ENCODE results near the gene LINC01488. TPM values are rescaled to one million over a fixed set of nuclear protein-coding genes. Genes with fewer than 3 reads are reported as not detected.
A peak's percentile ranks its signal among the peaks of the same experiment; 100 is the strongest.

LINC01488 gene
- total and polyA plus RNA-seq, 2 of the 13 experiments (the other 11 are each of a cell fraction or from before 2014, with no cell fraction given), result 0.26 to 0.58 TPM

DNA sequence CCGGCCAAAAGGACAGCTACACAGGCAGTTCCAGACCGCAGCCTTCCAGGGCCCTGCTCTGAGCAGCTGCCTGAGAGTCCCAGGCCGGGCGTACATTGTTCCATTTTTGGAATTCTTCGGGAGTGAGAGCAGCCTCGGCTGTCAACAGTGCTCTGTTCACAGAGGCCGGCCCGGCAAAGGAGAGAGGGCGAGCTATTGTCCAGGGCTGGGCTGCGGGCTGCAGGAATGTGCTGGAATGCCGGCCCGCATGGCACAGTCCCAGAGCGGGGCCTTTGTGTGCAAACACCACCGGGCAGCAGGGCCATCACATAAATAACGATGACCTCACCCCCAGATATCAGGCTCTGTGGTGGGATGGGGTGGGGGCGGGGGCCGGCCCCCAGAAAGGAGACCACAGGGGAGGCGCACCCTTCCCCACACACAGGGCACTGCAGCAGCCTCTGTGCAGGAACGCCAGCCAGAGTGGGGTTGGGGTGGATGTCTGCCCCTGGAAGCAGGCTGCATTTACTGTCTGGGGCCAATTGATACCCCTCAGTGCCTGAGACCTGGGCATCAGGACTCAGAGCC lies 15.8 kb downstream of the LINC01488 start (continued):
- TF ChIP-seq, protein P1, sequence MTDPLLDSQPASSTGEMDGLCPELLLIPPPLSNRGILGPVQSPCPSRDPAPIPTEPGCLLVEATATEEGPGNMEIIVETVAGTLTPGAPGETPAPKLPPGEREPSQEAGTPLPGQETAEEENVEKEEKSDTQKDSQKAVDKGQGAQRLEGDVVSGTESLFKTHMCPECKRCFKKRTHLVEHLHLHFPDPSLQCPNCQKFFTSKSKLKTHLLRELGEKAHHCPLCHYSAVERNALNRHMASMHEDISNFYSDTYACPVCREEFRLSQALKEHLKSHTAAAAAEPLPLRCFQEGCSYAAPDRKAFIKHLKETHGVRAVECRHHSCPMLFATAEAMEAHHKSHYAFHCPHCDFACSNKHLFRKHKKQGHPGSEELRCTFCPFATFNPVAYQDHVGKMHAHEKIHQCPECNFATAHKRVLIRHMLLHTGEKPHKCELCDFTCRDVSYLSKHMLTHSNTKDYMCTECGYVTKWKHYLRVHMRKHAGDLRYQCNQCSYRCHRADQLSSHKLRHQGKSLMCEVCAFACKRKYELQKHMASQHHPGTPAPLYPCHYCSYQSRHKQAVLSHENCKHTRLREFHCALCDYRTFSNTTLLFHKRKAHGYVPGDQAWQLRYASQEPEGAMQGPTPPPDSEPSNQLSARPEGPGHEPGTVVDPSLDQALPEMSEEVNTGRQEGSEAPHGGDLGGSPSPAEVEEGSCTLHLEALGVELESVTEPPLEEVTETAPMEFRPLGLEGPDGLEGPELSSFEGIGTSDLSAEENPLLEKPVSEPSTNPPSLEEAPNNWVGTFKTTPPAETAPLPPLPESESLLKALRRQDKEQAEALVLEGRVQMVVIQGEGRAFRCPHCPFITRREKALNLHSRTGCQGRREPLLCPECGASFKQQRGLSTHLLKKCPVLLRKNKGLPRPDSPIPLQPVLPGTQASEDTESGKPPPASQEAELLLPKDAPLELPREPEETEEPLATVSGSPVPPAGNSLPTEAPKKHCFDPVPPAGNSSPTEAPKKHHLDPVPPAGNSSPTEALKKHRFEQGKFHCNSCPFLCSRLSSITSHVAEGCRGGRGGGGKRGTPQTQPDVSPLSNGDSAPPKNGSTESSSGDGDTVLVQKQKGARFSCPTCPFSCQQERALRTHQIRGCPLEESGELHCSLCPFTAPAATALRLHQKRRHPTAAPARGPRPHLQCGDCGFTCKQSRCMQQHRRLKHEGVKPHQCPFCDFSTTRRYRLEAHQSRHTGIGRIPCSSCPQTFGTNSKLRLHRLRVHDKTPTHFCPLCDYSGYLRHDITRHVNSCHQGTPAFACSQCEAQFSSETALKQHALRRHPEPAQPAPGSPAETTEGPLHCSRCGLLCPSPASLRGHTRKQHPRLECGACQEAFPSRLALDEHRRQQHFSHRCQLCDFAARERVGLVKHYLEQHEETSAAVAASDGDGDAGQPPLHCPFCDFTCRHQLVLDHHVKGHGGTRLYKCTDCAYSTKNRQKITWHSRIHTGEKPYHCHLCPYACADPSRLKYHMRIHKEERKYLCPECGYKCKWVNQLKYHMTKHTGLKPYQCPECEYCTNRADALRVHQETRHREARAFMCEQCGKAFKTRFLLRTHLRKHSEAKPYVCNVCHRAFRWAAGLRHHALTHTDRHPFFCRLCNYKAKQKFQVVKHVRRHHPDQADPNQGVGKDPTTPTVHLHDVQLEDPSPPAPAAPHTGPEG (CRISPR knock-in tag; IDR thresholded peaks at IDR 0.05), result peak; percentile 51; the same call in 1 of the 2 replicates
- TF ChIP-seq ZNF614 (CRISPR knock-in tag; IDR thresholded peaks at IDR 0.05; ENCODE audit: borderline replicate concordance) (peak; percentile 50; the same call in 1 of the 2 replicates), GTF3A (CRISPR knock-in tag; conservative IDR thresholded peaks at IDR 0.05) (no peak), EP300 (IDR thresholded peaks at IDR 0.05; ENCODE audit: low read depth in 2 of 2, low read length in 2 of 2) (peak; percentile 65 to 76; a peak in 2 of 4 replicates), EP300 (CRISPR knock-in tag; IDR thresholded peaks at IDR 0.05; ENCODE audit: borderline replicate concordance) (peak; percentile 85), FOXA3 (CRISPR knock-in tag; IDR thresholded peaks at IDR 0.05) (peak; percentile 71), SOX13 (IDR thresholded peaks at IDR 0.05) (peak; percentile 69), SOX13 (CRISPR knock-in tag; conservative IDR thresholded peaks at IDR 0.05 in 1 of 2, IDR thresholded peaks at IDR 0.05 in 1 of 2) (peak in 1 of 2 experiments; percentile 97; a peak in 2 of 4 replicates), MED1 (CRISPR knock-in tag; IDR thresholded peaks at IDR 0.05) (peak; percentile 77), YEATS4 (CRISPR knock-in tag; IDR thresholded peaks at IDR 0.05; ENCODE audit: borderline replicate concordance) (peak; percentile 38; the same call in 1 of the 2 replicates)
- TF ChIP-seq, protein P2, sequence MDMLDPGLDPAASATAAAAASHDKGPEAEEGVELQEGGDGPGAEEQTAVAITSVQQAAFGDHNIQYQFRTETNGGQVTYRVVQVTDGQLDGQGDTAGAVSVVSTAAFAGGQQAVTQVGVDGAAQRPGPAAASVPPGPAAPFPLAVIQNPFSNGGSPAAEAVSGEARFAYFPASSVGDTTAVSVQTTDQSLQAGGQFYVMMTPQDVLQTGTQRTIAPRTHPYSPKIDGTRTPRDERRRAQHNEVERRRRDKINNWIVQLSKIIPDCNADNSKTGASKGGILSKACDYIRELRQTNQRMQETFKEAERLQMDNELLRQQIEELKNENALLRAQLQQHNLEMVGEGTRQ (IDR thresholded peaks at IDR 0.05; ENCODE audit: low read depth, low read length), result no peak
- TF ChIP-seq, protein P2 (CRISPR knock-in tag; IDR thresholded peaks at IDR 0.05; ENCODE audit: borderline replicate concordance), result no peak
